ENCODE data around the gene CTNS.

CTNS gene

DNA sequence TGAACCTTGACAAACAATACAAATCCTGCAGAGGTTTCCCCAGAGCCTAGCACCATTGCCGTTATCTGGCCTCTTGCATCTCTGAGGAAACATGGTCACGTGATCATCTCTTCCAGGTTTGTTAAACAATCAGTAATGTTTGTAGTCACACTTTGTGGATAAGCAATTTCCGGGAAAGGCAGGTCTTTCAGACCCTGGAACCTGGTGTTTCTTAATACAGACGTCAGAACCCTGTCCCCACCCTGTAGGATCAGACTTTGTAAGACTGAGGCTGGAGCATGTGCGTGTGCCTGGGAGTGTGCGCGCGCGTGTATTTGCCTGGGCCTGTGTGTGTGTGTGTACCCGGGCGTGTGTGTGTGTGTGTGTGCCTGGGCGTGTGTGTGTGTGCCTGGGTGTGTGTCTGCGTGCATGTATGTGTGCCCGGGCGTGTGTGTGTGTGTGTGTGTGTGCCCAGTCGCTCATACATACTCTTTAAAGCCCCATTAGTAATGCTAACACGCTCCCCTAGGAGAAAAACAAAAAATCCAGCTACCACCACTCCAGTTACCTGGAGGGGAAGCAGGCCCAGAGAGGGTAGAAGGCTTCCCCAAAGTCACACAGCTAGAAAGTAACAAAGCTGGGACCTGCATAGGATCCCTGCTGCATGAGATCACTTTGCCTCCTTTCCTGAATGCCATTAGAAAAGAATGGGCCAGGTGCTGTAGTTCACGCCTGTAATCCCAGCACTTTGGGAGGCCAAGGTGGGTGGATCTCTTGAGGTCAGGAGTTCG lies 5.3 kb downstream of the CTNS start:
- peaks cover 11% of the 10 kb centered on the region for H3K79me1 ChIP-seq (replicated peaks; ENCODE audit: low read length, poor library complexity, severe bottlenecking)
- H4K91ac ChIP-seq (ENCODE audit: low read length), result no peak overlapping the region
- 93% methylated on average over 13 of the region's 19 CpGs for WGBS

DNA sequence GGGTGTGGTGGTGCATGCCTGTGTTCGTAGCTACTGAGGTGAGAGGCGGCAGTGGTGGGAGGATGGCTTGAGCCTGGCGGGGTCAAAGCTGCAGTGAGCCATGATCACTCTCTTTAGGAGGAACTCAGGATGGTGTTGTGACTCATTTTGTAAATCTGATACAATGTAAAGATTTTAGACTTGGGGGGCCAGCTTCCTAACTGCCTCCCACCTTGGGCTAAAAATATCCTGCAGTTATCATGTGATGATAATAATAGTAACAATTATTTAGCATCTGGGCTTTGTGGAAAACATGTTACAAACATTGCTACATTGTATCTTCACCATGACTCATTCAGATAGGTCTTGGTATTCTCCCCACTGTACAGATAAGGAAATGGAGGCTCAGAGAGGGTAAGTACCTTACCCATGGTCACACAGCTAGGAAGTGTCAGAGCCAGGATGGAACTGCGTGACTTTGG lies 7.4 kb downstream of the CTNS start:
- Histone ChIP-seq H2BK15ac (ENCODE audit: low read depth, poor library complexity, severe bottlenecking) (no peak overlapping the region), H3K4me2 (ENCODE audit: low read length, poor library complexity, severe bottlenecking) (no peak overlapping the region), H3K23ac (ENCODE audit: low read length in 2 of 2) (no peak overlapping the region), H3K4me3 (ENCODE audit: insufficient read depth in 1 of 2, low read depth in 1 of 2, low read length in 2 of 2) (no peak overlapping the region), H3K14ac (ENCODE audit: low read length in 2 of 2) (no peak overlapping the region), H2BK12ac (ENCODE audit: low read length in 2 of 2) (no peak overlapping the region), H3K36me3 (ENCODE audit: control insufficient read depth in 1 of 2, insufficient read depth in 2 of 2, low read depth in 1 of 2, low read length in 2 of 2) (peaks cover 38 to 56% of the 10 kb centered on the region in 2 experiments), H3K9me3 (ENCODE audit: control insufficient read depth, low read length) (no peaks in the 10 kb centered on the region), H2AK5ac (ENCODE audit: low read length, severe bottlenecking) (no peak overlapping the region), H3K79me1 (replicated peaks; ENCODE audit: low read length, poor library complexity, severe bottlenecking) (peaks cover 7% of the 10 kb centered on the region), H2AFZ (ENCODE audit: low read depth, low read length) (no peak overlapping the region), H3K9ac (ENCODE audit: low read length) (no peak overlapping the region), H3K18ac (ENCODE audit: low read depth in 1 of 2, low read length in 2 of 2) (no peak overlapping the region), H4K91ac (ENCODE audit: low read length) (no peak overlapping the region), H3K27ac (ENCODE audit: low read length, poor library complexity, severe bottlenecking) (no peak overlapping the region), H2BK5ac (ENCODE audit: low read depth, low read length, poor library complexity, severe bottlenecking) (no peak overlapping the region), H2BK120ac (ENCODE audit: low read depth, low read length) (no peak overlapping the region), H3K27me3 (ENCODE audit: control insufficient read depth in 1 of 2, insufficient read depth in 1 of 2, low read length in 2 of 2) (no peaks in the 10 kb centered on the region), H3K4me1 (ENCODE audit: control insufficient read depth, insufficient read depth, low read depth, low read length) (peaks cover 20% of the 10 kb centered on the region), H4K8ac (ENCODE audit: low read length) (no peak overlapping the region), H3K4ac (ENCODE audit: low read depth in 1 of 2, low read length in 2 of 2) (no peak overlapping the region)
- no peak for DNase-seq
- 94% methylated on average over 4 of the region's 4 CpGs for WGBS

More for the DNA sequence above, 5.3 kb downstream of the CTNS start:
- Histone ChIP-seq H3K36me3 (ENCODE audit: control insufficient read depth in 1 of 2, insufficient read depth in 2 of 2, low read depth in 1 of 2, low read length in 2 of 2) (peaks cover 29 to 48% of the 10 kb centered on the region in 2 experiments), H4K8ac (ENCODE audit: low read length) (no peak overlapping the region), H2BK12ac (ENCODE audit: low read length in 2 of 2) (no peak overlapping the region), H3K23ac (ENCODE audit: low read length in 2 of 2) (no peak overlapping the region), H2BK120ac (ENCODE audit: low read depth, low read length) (no peak overlapping the region), H3K4me1 (ENCODE audit: control insufficient read depth, insufficient read depth, low read depth, low read length) (peaks cover 22% of the 10 kb centered on the region), H2AFZ (ENCODE audit: low read depth, low read length) (no peak overlapping the region), H3K9ac (ENCODE audit: low read length) (no peak overlapping the region), H3K27ac (ENCODE audit: low read length, poor library complexity, severe bottlenecking) (no peak overlapping the region), H3K14ac (ENCODE audit: low read length in 2 of 2) (no peak overlapping the region), H3K4ac (ENCODE audit: low read depth in 1 of 2, low read length in 2 of 2) (no peak overlapping the region), H2BK15ac (ENCODE audit: low read depth, poor library complexity, severe bottlenecking) (no peak overlapping the region), H3K4me2 (ENCODE audit: low read length, poor library complexity, severe bottlenecking) (no peak overlapping the region), H3K18ac (ENCODE audit: low read depth in 1 of 2, low read length in 2 of 2) (no peak overlapping the region), H2AK5ac (ENCODE audit: low read length, severe bottlenecking) (no peak overlapping the region), H3K9me3 (ENCODE audit: control insufficient read depth, low read length) (no peaks in the 10 kb centered on the region), H2BK5ac (ENCODE audit: low read depth, low read length, poor library complexity, severe bottlenecking) (no peak overlapping the region), H3K27me3 (ENCODE audit: control insufficient read depth in 1 of 2, insufficient read depth in 1 of 2, low read length in 2 of 2) (no peaks in the 10 kb centered on the region), H3K4me3 (ENCODE audit: insufficient read depth in 1 of 2, low read depth in 1 of 2, low read length in 2 of 2) (no peak overlapping the region)
- DNase-seq, result no peak

DNA sequence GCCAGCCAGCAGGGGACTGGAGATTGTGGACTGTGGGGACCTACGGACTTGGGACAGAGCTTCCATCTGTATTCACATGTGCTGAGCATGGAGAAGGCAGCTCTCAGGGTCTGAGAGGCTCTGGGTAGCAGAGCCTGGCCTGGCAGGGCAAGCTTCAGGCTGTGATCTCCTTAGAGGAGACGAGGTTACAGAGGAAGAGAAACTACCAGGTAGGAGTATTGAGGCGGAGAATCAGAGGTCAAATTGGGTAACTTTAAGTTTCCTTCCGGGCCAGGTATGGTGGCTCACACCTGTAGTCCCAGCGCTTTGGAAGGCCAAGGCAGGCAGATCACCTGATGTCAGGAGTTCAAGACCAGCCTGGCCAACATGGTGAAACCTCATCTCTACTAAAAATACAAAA lies 8.8 kb downstream of the CTNS start:
- Histone ChIP-seq H3K79me1 (replicated peaks; ENCODE audit: low read length, poor library complexity, severe bottlenecking) (peaks cover 5% of the 10 kb centered on the region), H4K8ac (ENCODE audit: low read length) (no peak overlapping the region), H4K91ac (ENCODE audit: low read length) (no peak overlapping the region), H2AFZ (ENCODE audit: low read depth, low read length) (no peak overlapping the region), H3K18ac (ENCODE audit: low read depth in 1 of 2, low read length in 2 of 2) (no peak overlapping the region), H3K4me1 (ENCODE audit: control insufficient read depth, insufficient read depth, low read depth, low read length) (peaks cover 17% of the 10 kb centered on the region), H3K4me2 (ENCODE audit: low read length, poor library complexity, severe bottlenecking) (no peak overlapping the region), H2BK120ac (ENCODE audit: low read depth, low read length) (no peak overlapping the region), H2BK12ac (ENCODE audit: low read length in 2 of 2) (no peak overlapping the region), H2AK5ac (ENCODE audit: low read length, severe bottlenecking) (no peak overlapping the region), H3K36me3 (ENCODE audit: control insufficient read depth in 1 of 2, insufficient read depth in 2 of 2, low read depth in 1 of 2, low read length in 2 of 2) (peaks cover 38 to 66% of the 10 kb centered on the region in 2 experiments), H3K27me3 (ENCODE audit: control insufficient read depth in 1 of 2, insufficient read depth in 1 of 2, low read length in 2 of 2) (no peaks in the 10 kb centered on the region), H3K23ac (ENCODE audit: low read length in 2 of 2) (no peak overlapping the region), H3K14ac (ENCODE audit: low read length in 2 of 2) (no peak overlapping the region), H2BK5ac (ENCODE audit: low read depth, low read length, poor library complexity, severe bottlenecking) (no peak overlapping the region), H3K9me3 (ENCODE audit: control insufficient read depth, low read length) (no peaks in the 10 kb centered on the region), H3K27ac (ENCODE audit: low read length, poor library complexity, severe bottlenecking) (no peak overlapping the region), H2BK15ac (ENCODE audit: low read depth, poor library complexity, severe bottlenecking) (no peak overlapping the region), H3K4me3 (ENCODE audit: insufficient read depth in 1 of 2, low read depth in 1 of 2, low read length in 2 of 2) (no peak overlapping the region), H3K4ac (ENCODE audit: low read depth in 1 of 2, low read length in 2 of 2) (no peak overlapping the region), H3K9ac (ENCODE audit: low read length) (no peak overlapping the region)
- DNase-seq, result no peak
- 62% methylated on average over 5 of the region's 5 CpGs for WGBS

DNA sequence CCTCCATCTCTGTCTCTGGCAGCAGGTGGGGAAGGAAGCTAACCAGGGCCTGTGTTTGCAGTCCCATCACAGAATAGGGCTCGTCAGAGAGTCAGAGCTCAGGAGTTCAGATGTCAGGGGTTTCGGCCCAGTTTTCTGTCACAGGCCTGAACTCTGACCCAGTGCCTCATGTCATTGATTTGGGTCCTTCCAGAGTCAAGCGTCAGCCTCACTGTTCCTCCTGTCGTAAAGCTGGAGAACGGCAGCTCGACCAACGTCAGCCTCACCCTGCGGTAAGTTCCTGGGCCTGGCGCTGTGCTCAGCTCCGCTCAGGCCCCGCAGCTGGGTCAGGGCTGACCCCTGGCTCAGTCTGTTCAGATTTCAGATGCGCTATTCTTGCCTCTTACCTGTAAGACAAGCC lies 10.7 kb downstream of the CTNS start:
- no peak overlapping the region for H3K14ac ChIP-seq (ENCODE audit: low read length in 2 of 2)
- no peaks in the 10 kb centered on the region for H3K27me3 ChIP-seq (ENCODE audit: control insufficient read depth in 1 of 2, insufficient read depth in 1 of 2, low read length in 2 of 2)
- 78% methylated on average over 12 of the region's 12 CpGs for WGBS
- no peak overlapping the region for H3K4me2 ChIP-seq (ENCODE audit: low read length, poor library complexity, severe bottlenecking)
- H3K9me3 ChIP-seq (ENCODE audit: control insufficient read depth, low read length), result no peaks in the 10 kb centered on the region
- no peak overlapping the region for H3K4ac ChIP-seq (ENCODE audit: low read depth in 1 of 2, low read length in 2 of 2)
- no peak overlapping the region for H3K23ac ChIP-seq (ENCODE audit: low read length in 2 of 2)
- H3K4me1 ChIP-seq (ENCODE audit: control insufficient read depth, insufficient read depth, low read depth, low read length), result peaks cover 7% of the 10 kb centered on the region
- H3K18ac ChIP-seq (ENCODE audit: low read depth in 1 of 2, low read length in 2 of 2), result no peak overlapping the region
- H2BK12ac ChIP-seq (ENCODE audit: low read length in 2 of 2), result no peak overlapping the region
- no peak overlapping the region for H2BK5ac ChIP-seq (ENCODE audit: low read depth, low read length, poor library complexity, severe bottlenecking)
- no peak overlapping the region for H2BK120ac ChIP-seq (ENCODE audit: low read depth, low read length)
- DNase-seq, result no peak
- peaks cover 37 to 62% of the 10 kb centered on the region in 2 experiments for H3K36me3 ChIP-seq (ENCODE audit: control insufficient read depth in 1 of 2, insufficient read depth in 2 of 2, low read depth in 1 of 2, low read length in 2 of 2)
- H4K8ac ChIP-seq (ENCODE audit: low read length), result no peak overlapping the region
- no peak overlapping the region for H4K91ac ChIP-seq (ENCODE audit: low read length)
- peak overlapping the region; percentile 70 for H3K9ac ChIP-seq (ENCODE audit: low read length)
- H3K27ac ChIP-seq (ENCODE audit: low read length, poor library complexity, severe bottlenecking), result no peak overlapping the region
- no peak overlapping the region for H3K4me3 ChIP-seq (ENCODE audit: insufficient read depth in 1 of 2, low read depth in 1 of 2, low read length in 2 of 2)
- no peak overlapping the region for H2AK5ac ChIP-seq (ENCODE audit: low read length, severe bottlenecking)
- H2BK15ac ChIP-seq (ENCODE audit: low read depth, poor library complexity, severe bottlenecking), result no peak overlapping the region
- H2AFZ ChIP-seq (ENCODE audit: low read depth, low read length), result no peak overlapping the region
- H3K79me1 ChIP-seq (replicated peaks; ENCODE audit: low read length, poor library complexity, severe bottlenecking), result peaks cover 3% of the 10 kb centered on the region

All from mesenchymal stem cell (in vitro differentiated cells and primary cell).